ENCODE measurements around the gene PRKACA.

Gene PRKACA

GRCh38 chr19:14116918-14117578 lies 514 bp downstream of the PRKACA start:
- Mint-ChIP-seq H3K27ac (peak overlapping the region; percentile 93), H3K4me1 (ENCODE audit: low read depth) (peaks cover 74% of the 10 kb centered on the region), H3K4me3 (peak overlapping the region; percentile 92), H3K27me3 (no peaks in the 10 kb centered on the region), H3K36me3 (ENCODE audit: low read depth) (peaks cover 16% of the 10 kb centered on the region), H3K9me3 (no peaks in the 10 kb centered on the region)
- intact Hi-C loops (cut with micrococcal nuclease): loop anchor here (2.0 to 5.0 kb wide), 2 partner anchors 26 to 35 kb away; partner anchors contain the start of gene SAMD1

- peak overlapping the region; percentile 93 for H3K27ac Mint-ChIP-seq
- H3K36me3 Mint-ChIP-seq (ENCODE audit: low read depth): peaks cover 21% of the 10 kb centered on the region
- intact Hi-C loops (cut with micrococcal nuclease): loop anchor here (2.0 to 5.0 kb wide), 2 partner anchors 26 to 34 kb away; partner anchors contain the start of gene SAMD1
- H3K27me3 Mint-ChIP-seq: no peaks in the 10 kb centered on the region
- peak overlapping the region; percentile 92 for H3K4me3 Mint-ChIP-seq
- peaks cover 80% of the 10 kb centered on the region for H3K4me1 Mint-ChIP-seq (ENCODE audit: low read depth)
- no peaks in the 10 kb centered on the region for H3K9me3 Mint-ChIP-seq
These were observed 1.0 kb downstream of the PRKACA start for GRCh38 chr19:14116525-14116917.

GRCh38 chr19:14115756-14116155 lies 1.8 kb downstream of the PRKACA start:
- Mint-ChIP-seq H3K4me1 (ENCODE audit: low read depth) (peaks cover 85% of the 10 kb centered on the region), H3K27me3 (no peaks in the 10 kb centered on the region), H3K9me3 (no peaks in the 10 kb centered on the region), H3K27ac (peak overlapping the region; percentile 93), H3K4me3 (peak overlapping the region; percentile 92), H3K36me3 (ENCODE audit: low read depth) (peaks cover 28% of the 10 kb centered on the region)
- intact Hi-C loops (cut with micrococcal nuclease): loop anchor here (2.0 to 5.0 kb wide), 2 partner anchors 25 to 33 kb away; partner anchors contain the start of gene SAMD1

- Mint-ChIP-seq H3K27ac (peak overlapping the region; percentile 93), H3K36me3 (ENCODE audit: low read depth) (peaks cover 34% of the 10 kb centered on the region), H3K9me3 (no peaks in the 10 kb centered on the region), H3K4me1 (ENCODE audit: low read depth) (peaks cover 81% of the 10 kb centered on the region), H3K4me3 (no peak overlapping the region), H3K27me3 (no peaks in the 10 kb centered on the region)
- intact Hi-C loops (cut with micrococcal nuclease): loop anchor here (5.0 kb wide), 1 partner anchor 33 kb away; no protein-coding TSS in a partner anchor
These were observed 2.7 kb downstream of the PRKACA start for GRCh38 chr19:14114854-14115253.

- Mint-ChIP-seq H3K27ac (peak overlapping the region; percentile 93), H3K4me3 (no peak overlapping the region), H3K4me1 (ENCODE audit: low read depth) (peaks cover 77% of the 10 kb centered on the region), H3K36me3 (ENCODE audit: low read depth) (peaks cover 38% of the 10 kb centered on the region), H3K9me3 (no peaks in the 10 kb centered on the region), H3K27me3 (no peaks in the 10 kb centered on the region)
- intact Hi-C loops (cut with micrococcal nuclease): no loop called here
These were observed 3.1 kb downstream of the PRKACA start for GRCh38 chr19:14114439-14114838.

GRCh38 chr19:14113762-14114414 lies 3.7 kb downstream of the PRKACA start:
- intact Hi-C loops (cut with micrococcal nuclease): no loop called here

GRCh38 chr19:14112809-14113385 lies 4.7 kb downstream of the PRKACA start:
- intact Hi-C loops (cut with micrococcal nuclease): no loop called here
- peak overlapping the region; percentile 27 for H3K4me3 Mint-ChIP-seq
- H3K36me3 Mint-ChIP-seq (ENCODE audit: low read depth): peaks cover 50% of the 10 kb centered on the region
- H3K9me3 Mint-ChIP-seq: no peaks in the 10 kb centered on the region
- H3K27me3 Mint-ChIP-seq: no peaks in the 10 kb centered on the region
- peaks cover 64% of the 10 kb centered on the region for H3K4me1 Mint-ChIP-seq (ENCODE audit: low read depth)
- H3K27ac Mint-ChIP-seq: peak overlapping the region; percentile 93

More at GRCh38 chr19:14113762-14114414, 3.7 kb downstream of the PRKACA start:
- Mint-ChIP-seq H3K4me3 (no peak overlapping the region), H3K36me3 (ENCODE audit: low read depth) (peaks cover 44% of the 10 kb centered on the region), H3K9me3 (no peaks in the 10 kb centered on the region), H3K27ac (peak overlapping the region; percentile 93), H3K4me1 (ENCODE audit: low read depth) (peaks cover 71% of the 10 kb centered on the region), H3K27me3 (no peaks in the 10 kb centered on the region)

GRCh38 chr19:14112051-14112808 lies 5.3 kb downstream of the PRKACA start:
- peaks cover 64% of the 10 kb centered on the region for H3K4me1 Mint-ChIP-seq (ENCODE audit: low read depth)
- peak overlapping the region; percentile 27 for H3K4me3 Mint-ChIP-seq
- H3K27me3 Mint-ChIP-seq: no peaks in the 10 kb centered on the region
- H3K36me3 Mint-ChIP-seq (ENCODE audit: low read depth): peaks cover 55% of the 10 kb centered on the region
- peak overlapping the region; percentile 93 for H3K27ac Mint-ChIP-seq
- intact Hi-C loops (cut with micrococcal nuclease): no loop called here
- no peaks in the 10 kb centered on the region for H3K9me3 Mint-ChIP-seq

- Mint-ChIP-seq H3K4me1 (ENCODE audit: low read depth) (peaks cover 59% of the 10 kb centered on the region), H3K36me3 (ENCODE audit: low read depth) (peaks cover 55% of the 10 kb centered on the region), H3K4me3 (no peak overlapping the region), H3K9me3 (no peaks in the 10 kb centered on the region), H3K27ac (peak overlapping the region; percentile 59), H3K27me3 (no peaks in the 10 kb centered on the region)
- intact Hi-C loops (cut with micrococcal nuclease): no loop called here
These were observed 6.1 kb downstream of the PRKACA start for GRCh38 chr19:14111486-14111885.

GRCh38 chr19:14110650-14111049 lies 6.9 kb downstream of the PRKACA start:
- no peaks in the 10 kb centered on the region for H3K27me3 Mint-ChIP-seq
- no peak overlapping the region for H3K4me3 Mint-ChIP-seq
- peaks cover 57% of the 10 kb centered on the region for H3K36me3 Mint-ChIP-seq (ENCODE audit: low read depth)
- peaks cover 50% of the 10 kb centered on the region for H3K4me1 Mint-ChIP-seq (ENCODE audit: low read depth)
- peak overlapping the region; percentile 59 for H3K27ac Mint-ChIP-seq
- no peaks in the 10 kb centered on the region for H3K9me3 Mint-ChIP-seq
- intact Hi-C loops (cut with micrococcal nuclease): no loop called here

- Mint-ChIP-seq H3K4me1 (ENCODE audit: low read depth) (peaks cover 25% of the 10 kb centered on the region), H3K36me3 (ENCODE audit: low read depth) (peaks cover 85% of the 10 kb centered on the region), H3K9me3 (no peaks in the 10 kb centered on the region), H3K27ac (no peak overlapping the region), H3K4me3 (no peak overlapping the region), H3K27me3 (no peaks in the 10 kb centered on the region)
- intact Hi-C loops (cut with micrococcal nuclease): no loop called here
These were observed 9.7 kb downstream of the PRKACA start for GRCh38 chr19:14107581-14108461.

- intact Hi-C loops (cut with micrococcal nuclease): no loop called here
- Mint-ChIP-seq H3K4me1 (ENCODE audit: low read depth) (peaks cover 15% of the 10 kb centered on the region), H3K27me3 (no peaks in the 10 kb centered on the region), H3K4me3 (no peak overlapping the region), H3K27ac (no peak overlapping the region), H3K9me3 (no peaks in the 10 kb centered on the region), H3K36me3 (ENCODE audit: low read depth) (peaks cover 93% of the 10 kb centered on the region)
These were observed 10.7 kb downstream of the PRKACA start for GRCh38 chr19:14106840-14107239.

GRCh38 chr19:14105680-14106079 lies 11.9 kb downstream of the PRKACA start:
- Mint-ChIP-seq H3K36me3 (ENCODE audit: low read depth) (peaks cover 93% of the 10 kb centered on the region), H3K4me3 (no peak overlapping the region), H3K4me1 (ENCODE audit: low read depth) (peaks cover 4% of the 10 kb centered on the region), H3K27ac (no peak overlapping the region), H3K9me3 (no peaks in the 10 kb centered on the region), H3K27me3 (no peaks in the 10 kb centered on the region)
- intact Hi-C loops (cut with micrococcal nuclease): no loop called here

All from dendritic cell treated with granulocyte-macrophage colony-stimulating factor and Interleukin-4, amounts not matched to agents 40 ng/mL and 50 ng/mL, for 4 days (primary cell).